ENCODE results near the gene PEX19.

DNA sequence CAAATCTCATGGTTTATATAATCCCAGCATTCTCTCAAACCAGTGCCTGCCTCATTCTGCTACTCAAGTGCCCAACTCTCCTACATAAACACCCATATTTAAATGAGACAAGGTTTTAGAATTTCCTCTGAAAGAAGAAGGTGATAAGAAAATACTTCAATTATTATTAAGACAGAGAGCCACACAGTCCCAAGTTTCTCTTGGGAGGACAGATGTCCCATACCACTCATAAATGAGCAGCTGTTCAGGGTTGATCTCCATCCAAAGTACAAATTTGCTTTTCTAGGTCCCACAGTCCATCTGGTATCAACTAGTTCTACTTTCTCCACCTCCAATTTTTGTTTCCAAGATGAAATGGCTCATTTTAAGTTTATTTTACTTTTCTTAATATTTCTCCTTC lies 33.9 kb downstream of the PEX19 start:
- TF ChIP-seq PAX5 (IDR thresholded peaks at IDR 0.05; ENCODE audit: borderline replicate concordance, low read depth, low read length) = no peak
- TF ChIP-seq RAD51 (IDR thresholded peaks at IDR 0.05) = no peak
- TF ChIP-seq EZH2 (IDR thresholded peaks at IDR 0.05; ENCODE audit: borderline replicate concordance, control insufficient read depth, low read depth, low read length) = no peak
- no peak for TF ChIP-seq ZSCAN29 (IDR thresholded peaks at IDR 0.05)
- no peak for TF ChIP-seq CTCF (IDR thresholded peaks at IDR 0.05 in 2 of 3, conservative IDR thresholded peaks at IDR 0.05 in 1 of 3; ENCODE audit: control insufficient read depth in 2 of 3, extremely low read depth in 1 of 3, insufficient read depth in 1 of 3, low read depth in 3 of 3, low read length in 3 of 3)
- TF ChIP-seq ZNF24 (IDR thresholded peaks at IDR 0.05) = no peak
- no peak for TF ChIP-seq EGR1 (IDR thresholded peaks at IDR 0.05; ENCODE audit: borderline replicate concordance in 1 of 2, low read depth in 2 of 2, low read length in 2 of 2)
